NCI-H146 (cell line): ENCODE data around the gene UBE2G2.

Experiments
- DNase-seq: peaks from one replicate; lab custom pipeline; 2025; lab: John Stamatoyannopoulos, UW

UBE2G2 gene

GRCh38 chr21:44749116-44749758 is 52.4 kb downstream of the UBE2G2 start:
- no peak for DNase-seq

- DNase-seq: peak; percentile 60
Measured at GRCh38 chr21:44748621-44749020, 53.0 kb downstream of the UBE2G2 start.

GRCh38 chr21:44742418-44743153 is 59.0 kb downstream of the UBE2G2 start:
- DNase-seq: peak; percentile 40

GRCh38 chr21:44741921-44742320 is 59.7 kb downstream of the UBE2G2 start:
- DNase-seq: no peak

GRCh38 chr21:44740742-44741141 is 60.9 kb downstream of the UBE2G2 start:
- no peak for DNase-seq

GRCh38 chr21:44739316-44739715 is 62.3 kb downstream of the UBE2G2 start:
- peak; percentile 39 for DNase-seq

- DNase-seq: no peak
Measured at GRCh38 chr21:44738621-44739020, 63.0 kb downstream of the UBE2G2 start.

- no peak for DNase-seq
Measured at GRCh38 chr21:44737706-44738354, 63.8 kb downstream of the UBE2G2 start.

- peak; percentile 91 for DNase-seq
Measured at GRCh38 chr21:44736291-44737004, 65.2 kb downstream of the UBE2G2 start.

GRCh38 chr21:44735821-44736220 is 65.8 kb downstream of the UBE2G2 start:
- peak; percentile 47 for DNase-seq

GRCh38 chr21:44734841-44735240 is 66.8 kb downstream of the UBE2G2 start:
- no peak for DNase-seq

GRCh38 chr21:44734026-44734745 is 67.4 kb downstream of the UBE2G2 start:
- no peak for DNase-seq

- DNase-seq: no peak
Measured at GRCh38 chr21:44732956-44733355, 68.7 kb downstream of the UBE2G2 start.

GRCh38 chr21:44732263-44732662 is 69.4 kb downstream of the UBE2G2 start:
- no peak for DNase-seq

- DNase-seq: no peak
Measured at GRCh38 chr21:44730951-44731579, 70.6 kb downstream of the UBE2G2 start.

GRCh38 chr21:44730028-44730395 is 71.6 kb downstream of the UBE2G2 start:
- no peak for DNase-seq

GRCh38 chr21:44729336-44730027 is 72.1 kb downstream of the UBE2G2 start:
- no peak for DNase-seq

GRCh38 chr21:44728716-44729115 is 72.9 kb downstream of the UBE2G2 start:
- no peak for DNase-seq

GRCh38 chr21:44727757-44728156 is 73.9 kb downstream of the UBE2G2 start:
- no peak for DNase-seq

- no peak for DNase-seq
Measured at GRCh38 chr21:44727321-44727720, 74.3 kb downstream of the UBE2G2 start.

GRCh38 chr21:44726826-44727225 is 74.8 kb downstream of the UBE2G2 start:
- DNase-seq: no peak
